Measurements from ENCODE around the gene SYT9.
"Not testable (repeated sequence)": the region's sequence is repeated elsewhere in the genome, so short reads cannot be mapped to it uniquely, and the experiment has no call there.

The SYT9 gene

DNA sequence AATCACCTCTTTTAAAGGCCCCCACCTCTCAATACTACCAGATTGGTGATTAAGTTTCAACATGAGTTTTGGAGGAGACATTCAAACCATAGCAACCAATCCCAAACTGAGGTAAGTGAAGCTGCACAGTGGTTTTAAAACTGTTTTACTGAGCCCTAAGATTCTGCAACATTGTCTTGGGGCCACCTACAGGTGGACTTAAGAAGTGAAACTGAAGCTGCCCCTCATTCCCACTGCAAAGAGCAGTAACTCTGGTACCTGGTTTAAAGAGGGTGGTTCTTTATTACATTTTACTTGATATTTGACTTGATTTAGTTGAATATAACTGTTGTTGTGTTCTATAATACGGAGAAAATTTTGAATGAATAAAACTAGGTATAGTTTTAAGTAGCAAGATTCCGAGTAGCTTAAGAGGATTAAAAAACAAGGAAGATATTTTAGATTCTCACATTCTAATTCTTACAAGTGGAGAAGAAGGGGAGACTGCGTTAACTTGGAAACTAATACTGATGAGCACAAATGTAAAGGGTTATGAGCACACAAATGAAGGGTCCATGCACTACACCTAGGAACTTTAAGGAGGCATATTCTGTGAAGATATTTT lies 26.7 kb downstream of the SYT9 start:
- peak; percentile 6 for DNase-seq

DNA sequence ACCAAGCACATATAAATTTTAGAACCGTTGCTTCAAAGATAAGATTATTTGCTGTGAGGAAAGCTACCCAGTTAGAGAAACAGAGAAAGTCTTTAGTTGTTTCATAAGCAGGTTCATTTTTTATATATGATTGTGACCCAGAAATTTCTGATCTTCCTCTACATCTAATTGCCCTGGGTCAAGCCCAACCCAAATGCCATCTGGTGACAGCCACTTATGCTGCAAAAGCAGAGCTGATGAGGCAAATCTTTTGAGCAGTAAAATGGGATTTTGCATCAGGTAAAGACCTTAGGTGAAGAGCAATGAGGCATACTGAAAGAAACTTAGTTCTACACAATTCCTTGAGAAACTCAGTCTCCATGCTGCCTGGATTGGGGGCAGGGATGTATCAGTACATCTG lies 28.0 kb downstream of the SYT9 start:
- no peak for DNase-seq

DNA sequence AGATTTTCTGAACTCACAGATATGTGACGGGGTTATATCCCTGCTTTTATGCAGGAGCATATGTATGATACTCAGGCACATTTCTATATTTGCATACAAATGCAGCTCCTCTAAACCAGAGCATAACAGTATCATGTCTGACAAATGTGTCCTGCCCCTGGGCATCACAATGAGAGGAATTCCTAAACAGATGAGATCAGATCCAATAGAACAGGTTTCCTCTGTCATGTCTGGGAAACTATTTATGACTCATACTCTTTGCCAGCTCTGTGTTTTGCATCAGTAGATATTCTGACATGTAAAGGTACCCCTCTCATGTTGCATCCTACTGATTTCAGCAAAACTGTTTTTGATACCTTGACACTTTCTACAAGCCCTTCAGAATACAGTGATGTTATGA lies 29.4 kb downstream of the SYT9 start:
- no peak for DNase-seq

DNA sequence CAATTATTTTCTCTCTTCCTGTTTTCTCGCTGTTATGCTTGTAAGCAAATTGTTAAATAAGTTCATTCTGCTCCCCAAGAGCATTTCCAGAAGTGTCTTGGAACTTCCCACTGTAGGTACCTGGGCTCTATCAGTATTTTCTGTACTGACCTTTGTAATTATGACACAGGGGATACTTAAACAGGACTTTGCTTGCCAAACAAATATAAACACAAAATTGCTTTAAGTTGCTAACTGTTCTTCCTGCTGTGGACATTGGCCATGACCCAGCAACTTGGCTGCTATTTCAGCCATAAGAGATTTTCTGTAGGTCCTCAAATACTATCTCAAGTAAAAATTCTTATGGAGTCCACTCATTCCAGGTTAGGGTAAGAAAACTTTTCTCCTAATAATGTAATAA lies 30.1 kb downstream of the SYT9 start:
- DNase-seq = no peak

- no peak for DNase-seq
These were observed 34.5 kb downstream of the SYT9 start for GRCh38 chr11:7286178-7286577.

DNA sequence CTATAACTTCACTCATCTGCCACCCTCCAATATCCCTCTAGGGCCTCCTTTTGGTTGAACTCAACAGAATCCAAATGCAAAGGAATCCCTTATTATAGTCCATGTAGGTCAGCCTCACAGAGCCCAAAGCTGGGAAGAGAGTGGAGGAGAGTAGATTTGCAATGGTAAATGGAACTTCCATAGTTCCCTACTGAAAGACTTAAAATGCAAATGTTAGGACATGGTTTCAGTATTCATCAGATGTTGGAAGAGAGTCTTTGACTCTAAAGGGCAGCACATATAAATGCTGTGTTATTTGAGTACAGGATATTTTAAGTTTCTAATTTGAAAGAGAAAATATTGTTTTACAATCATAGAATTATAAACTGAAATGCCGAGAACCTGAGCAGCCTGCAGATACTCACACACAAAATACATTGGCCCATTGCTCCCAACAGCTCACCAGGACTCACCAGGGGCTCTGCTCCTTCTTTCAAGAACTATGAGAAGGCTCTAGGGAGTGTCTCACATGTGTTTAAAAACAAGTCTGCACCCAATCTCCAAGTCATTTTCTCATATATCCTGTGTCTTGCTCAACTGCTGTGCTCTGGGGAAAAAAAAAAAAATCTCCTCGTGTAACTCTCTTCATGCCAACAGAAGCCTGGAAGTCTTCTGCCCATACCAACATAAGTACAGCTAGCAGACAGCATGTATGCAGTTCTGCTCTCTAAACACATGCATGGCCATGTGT lies 39.6 kb downstream of the SYT9 start:
- DNase-seq = no peak

- no peak for DNase-seq
These were observed 41.2 kb downstream of the SYT9 start for GRCh38 chr11:7292922-7293321.

- no peak for DNase-seq
These were observed 47.7 kb downstream of the SYT9 start for GRCh38 chr11:7299393-7299792.

DNA sequence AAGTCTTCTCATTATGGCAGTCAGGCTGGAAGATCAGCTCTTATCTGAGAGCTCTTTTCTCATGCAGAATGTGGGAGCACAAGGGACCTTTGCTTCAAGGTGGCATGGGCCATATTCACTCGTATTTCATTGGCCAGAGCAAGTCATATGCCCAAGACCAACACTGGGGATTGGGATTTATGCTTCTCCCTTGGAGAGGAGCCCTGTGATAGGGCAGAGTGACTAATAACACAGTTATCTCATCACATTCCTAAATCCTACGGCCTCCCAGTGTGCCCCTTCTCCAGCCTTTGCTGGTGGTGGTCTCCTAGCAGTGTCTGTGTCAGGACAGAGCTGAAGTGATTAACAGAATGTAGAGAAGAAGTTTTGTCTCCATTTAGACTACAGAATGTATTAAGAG lies 48.6 kb downstream of the SYT9 start:
- no peak for DNase-seq

- DNase-seq = no peak
These were observed 51.4 kb downstream of the SYT9 start for GRCh38 chr11:7303146-7303545.

DNA sequence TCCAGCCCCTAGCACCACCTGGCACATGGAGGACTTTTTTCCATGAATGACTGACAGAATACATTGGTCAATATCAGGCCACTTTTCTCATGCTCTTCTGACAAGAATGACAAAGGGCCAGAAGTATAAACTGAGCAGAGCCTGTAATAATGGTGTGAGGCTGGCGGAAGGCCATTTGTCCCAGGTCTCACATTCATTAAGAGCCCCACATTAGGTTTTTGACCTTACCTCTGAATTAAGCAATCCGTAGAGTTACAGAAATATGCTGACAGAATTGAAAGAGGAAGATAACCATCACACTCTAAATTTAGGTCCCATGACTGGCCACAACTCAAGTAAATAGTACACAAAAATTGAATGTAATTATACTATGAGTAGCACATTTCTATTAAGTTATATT lies 55.2 kb downstream of the SYT9 start:
- no peak for DNase-seq

DNA sequence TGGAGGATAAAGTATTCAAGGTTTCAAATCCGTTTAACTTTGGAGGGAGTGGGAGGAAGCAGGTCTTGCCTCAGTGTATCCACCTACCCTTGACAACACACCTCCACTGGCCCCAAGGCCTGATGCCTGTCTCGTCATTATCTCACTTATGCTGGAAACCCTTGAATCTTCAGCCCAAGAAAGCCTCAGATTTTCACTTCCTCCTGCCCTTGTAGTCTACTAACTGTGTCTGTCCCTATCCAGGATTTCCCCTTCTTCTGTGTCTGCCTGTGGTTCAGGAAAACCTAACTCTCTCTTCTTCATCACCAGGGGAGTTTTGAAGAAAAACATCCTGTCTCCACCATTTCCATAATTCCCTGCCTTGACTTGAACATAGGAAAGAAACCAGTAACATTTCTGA lies 56.1 kb downstream of the SYT9 start:
- no peak for DNase-seq

DNA sequence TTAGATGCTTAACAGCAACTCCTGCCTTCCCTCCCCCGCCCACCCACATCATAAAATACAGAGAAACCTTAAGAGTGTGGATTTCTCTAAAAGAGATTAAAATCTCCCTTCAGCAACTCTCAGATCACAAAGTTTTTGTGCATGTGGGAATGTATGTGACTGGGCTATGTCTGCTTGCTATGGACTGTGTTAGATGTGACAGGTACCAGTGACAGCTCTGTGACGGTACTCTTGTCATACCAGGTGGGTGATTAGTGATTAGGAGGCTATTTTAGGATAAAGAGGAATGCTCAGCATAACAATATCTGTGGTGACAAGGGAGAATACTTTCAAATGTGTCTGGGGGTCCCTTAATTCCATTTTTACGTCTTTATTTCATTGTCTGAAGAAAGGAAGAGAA lies 60.2 kb downstream of the SYT9 start:
- DNase-seq = no peak

GRCh38 chr11:7314811-7315604 lies 63.3 kb downstream of the SYT9 start:
- no peak for DNase-seq

DNA sequence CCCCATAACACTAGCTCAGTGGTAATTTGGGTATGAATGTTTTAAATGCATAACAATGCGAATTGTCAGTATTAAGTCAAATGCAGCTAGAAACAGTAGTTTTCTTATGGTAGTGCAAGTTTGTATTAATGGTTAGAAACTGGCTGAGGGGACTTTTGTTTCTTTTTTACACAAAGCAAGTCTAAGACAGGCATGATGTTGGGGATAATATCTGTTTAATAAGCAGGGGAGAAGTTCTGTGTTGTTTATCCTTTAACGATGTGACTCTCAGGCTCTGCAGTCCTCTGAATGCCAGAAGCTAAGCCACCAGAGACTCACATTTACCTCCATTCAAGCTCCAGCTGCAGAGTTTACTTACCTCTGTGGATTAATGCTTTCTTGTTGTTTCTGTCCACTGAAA lies 67.8 kb downstream of the SYT9 start:
- no peak for DNase-seq

GRCh38 chr11:7320306-7320705 lies 68.6 kb downstream of the SYT9 start:
- no peak for DNase-seq

DNA sequence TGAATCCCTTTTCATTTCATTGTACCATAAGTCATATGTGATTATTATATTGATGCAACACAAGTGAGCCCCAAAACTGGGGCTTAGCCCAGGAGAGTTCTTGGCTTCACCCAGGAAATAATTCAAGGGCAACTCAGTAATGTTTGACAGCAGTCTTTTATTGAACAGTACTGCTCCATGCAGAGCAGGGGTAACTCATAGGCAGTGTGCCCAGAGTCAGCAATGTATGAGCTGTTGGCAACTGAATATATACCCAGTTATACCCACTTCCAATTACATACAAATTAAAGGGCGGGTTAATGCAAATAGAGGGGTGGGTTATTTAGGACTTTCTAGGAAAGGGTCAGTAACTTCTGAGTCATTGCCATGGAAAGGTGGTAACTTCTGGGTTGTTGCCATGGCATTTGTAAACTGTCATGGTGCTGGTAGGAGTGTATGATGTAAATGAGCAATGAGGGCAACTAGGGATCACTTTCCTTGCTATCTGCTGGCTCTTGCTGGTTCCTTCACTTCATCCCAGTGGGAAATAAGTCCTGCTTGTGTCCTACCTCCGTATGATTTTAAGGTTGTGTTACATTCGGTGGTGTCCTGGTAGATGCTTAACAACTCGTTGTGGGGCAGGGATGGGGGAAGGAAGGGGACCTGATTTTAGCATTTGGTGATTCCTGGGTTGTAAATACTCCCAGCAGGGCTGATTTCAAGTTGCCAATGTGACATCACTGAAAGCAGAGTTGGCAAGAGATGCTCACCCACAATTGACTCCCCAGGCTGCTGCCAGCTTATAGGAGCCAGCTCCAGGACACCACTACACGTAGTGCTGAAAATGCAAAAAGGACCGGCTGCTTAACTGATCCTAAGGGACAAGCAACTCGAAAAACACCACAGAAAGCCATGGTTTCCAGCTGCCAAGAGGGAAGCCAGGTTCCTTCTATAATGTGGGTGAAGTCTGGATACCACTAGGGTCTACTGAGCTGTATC lies 70.1 kb downstream of the SYT9 start:
- DNase-seq = no peak

DNA sequence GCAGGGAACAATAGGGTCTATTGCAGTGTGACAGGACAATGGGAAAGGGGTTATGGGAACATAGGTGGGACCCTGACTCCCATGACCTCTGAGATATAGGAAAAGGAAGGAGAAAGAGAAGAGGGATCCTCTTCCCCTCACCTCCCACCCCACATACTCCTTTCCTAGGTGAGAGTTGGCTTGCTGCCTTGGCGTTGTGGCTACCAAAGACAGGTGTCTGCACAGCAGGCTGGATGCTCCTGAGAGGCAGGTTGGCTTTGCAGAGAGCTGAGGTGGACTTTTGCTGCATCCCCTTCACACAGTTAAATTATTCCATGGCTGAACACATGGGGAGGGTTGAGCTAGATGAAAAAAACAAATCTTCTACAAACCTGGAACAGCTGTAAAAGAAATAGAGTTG lies 80.7 kb downstream of the SYT9 start:
- DNase-seq = no peak

- no peak for DNase-seq
These were observed 81.3 kb downstream of the SYT9 start for GRCh38 chr11:7332962-7333361.

- not testable (repeated sequence) for DNase-seq
These were observed 83.7 kb downstream of the SYT9 start for GRCh38 chr11:7335442-7335841.

DNA sequence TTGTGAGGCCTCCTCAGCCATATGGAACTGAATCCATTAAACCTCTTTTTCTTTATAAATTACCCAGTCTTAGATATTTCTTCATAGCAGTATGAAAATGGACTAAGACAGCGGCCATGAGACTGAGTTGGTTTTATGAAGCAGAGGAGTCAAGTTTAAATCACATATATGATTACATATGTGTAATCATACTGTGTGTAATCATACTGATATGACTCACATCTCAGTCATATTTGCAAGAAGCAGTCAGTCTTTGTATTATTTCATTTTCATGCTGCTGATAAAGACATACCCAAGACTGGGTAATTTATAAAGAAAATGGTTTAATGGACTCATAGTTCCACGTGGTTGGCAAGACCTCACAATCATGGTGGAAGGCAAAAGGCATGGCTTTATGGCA lies 89.8 kb downstream of the SYT9 start:
- DNase-seq = no peak

DNA sequence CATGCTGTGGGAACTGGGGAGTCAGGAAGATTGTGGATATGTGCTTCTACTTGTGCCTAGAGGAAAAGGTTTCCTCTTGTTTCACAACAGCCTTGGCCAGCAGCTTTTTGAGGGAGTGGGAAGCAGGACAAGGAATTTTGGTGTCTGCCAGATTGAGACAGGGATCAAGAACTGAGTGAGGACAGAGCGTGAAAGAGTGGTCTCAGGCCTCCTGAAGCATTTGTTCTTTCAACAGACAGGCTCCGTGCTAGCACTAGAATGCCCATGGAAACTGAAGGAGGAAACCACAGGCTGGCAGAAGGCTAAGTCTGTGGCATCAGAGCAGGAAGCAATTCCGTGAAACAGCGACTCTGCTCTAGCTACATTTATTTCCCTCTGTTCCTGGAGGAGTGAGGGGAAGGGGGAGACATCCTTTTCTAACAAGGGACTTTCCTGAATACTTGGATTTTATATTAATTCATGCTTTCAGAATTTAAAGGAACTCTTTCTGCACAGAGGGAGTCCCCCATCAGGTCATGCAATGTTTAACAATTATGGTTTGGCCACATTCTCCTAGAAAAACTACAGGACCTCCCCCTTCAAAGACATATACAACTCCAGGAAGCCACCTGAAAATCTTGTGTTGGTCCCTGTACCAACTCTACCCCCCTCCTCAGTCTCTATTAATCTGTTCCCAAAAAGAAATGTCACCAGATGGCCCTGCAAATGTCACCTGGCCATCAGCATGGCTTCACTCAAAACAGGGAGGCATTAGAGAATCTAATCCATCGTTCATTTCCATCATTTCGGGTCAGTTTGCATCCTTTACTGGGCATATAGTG lies 96.1 kb downstream of the SYT9 start:
- no peak for DNase-seq
